Hematopoietic multipotent progenitor cell treated with erythropoietin and hydrocortisone succinate and interleukin-3 and kit ligand, for 15 days (in vitro differentiated cells): Measurements from ENCODE around the gene LRRC45.

Source experiments
- DNase-seq: peaks from one replicate; pipeline ENCODE4 v3.0.0-alpha.2; 2015; ENCODE audit warnings: low spot score

LRRC45 gene

GRCh38 chr17:81994593-81995462 lies 28.3 kb upstream of the LRRC45 start:
- no peak for DNase-seq

GRCh38 chr17:81995463-81996231 lies 27.5 kb upstream of the LRRC45 start:
- DNase-seq: no peak

- DNase-seq: no peak
Measured at GRCh38 chr17:81996232-81996756, 26.8 kb upstream of the LRRC45 start.

- no peak for DNase-seq
Measured at GRCh38 chr17:81996757-81997441, 26.2 kb upstream of the LRRC45 start.

DNA sequence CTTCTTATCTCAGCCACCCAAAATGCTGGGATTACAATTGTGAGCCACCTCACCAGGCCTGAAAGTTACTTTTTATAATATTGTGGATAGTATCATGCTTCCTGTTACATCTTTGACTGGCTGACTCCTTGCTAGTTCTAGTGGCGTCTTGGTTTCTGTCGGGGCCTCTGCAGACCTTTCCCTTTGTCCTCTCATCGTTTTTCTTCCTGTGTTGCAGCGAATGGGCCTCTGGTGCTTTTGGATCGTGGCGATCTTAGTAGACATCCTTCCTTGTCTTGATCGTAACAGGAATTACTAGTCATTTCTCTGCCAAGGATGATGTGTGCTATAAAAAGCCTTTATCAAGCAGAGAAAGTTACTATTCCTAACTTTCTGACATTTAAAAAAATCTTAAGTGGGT lies 24.9 kb upstream of the LRRC45 start:
- no peak for DNase-seq

DNA sequence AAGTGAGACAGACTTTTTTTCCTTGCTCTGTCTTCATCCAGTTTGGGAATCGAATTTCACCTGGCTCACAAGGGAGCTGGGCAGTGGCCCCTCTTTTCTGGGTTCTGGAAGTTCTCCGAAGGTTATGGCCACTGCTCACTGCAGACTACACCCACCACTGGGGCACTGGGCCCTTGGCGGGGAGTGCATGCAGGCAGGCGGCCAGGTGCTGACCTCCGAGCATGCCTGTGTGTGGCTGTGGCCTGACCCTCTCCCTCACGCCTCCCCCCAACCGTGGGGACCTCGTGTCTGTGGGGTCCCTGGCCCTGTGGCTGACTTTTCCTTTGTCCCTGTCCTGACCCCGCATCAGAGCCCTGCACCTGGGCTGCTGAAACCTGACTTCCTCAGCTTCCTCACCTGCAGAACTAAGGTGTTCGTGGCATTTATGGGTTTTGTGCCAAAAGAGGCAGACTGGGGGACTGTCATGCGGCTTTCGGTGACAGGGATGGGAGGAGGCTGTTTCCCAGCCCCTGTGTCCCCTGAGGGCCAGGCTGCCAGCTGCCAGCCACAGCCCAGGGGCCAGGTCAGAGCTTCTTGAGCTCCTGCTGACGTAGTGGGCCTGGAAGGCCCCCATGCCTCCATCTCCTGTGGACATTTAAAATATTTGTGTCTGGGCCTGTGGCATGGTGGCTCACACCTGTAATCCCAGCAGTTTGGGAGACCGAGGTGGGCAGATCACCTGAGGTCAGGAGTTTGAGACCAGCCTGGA lies 24.2 kb upstream of the LRRC45 start:
- DNase-seq: no peak

DNA sequence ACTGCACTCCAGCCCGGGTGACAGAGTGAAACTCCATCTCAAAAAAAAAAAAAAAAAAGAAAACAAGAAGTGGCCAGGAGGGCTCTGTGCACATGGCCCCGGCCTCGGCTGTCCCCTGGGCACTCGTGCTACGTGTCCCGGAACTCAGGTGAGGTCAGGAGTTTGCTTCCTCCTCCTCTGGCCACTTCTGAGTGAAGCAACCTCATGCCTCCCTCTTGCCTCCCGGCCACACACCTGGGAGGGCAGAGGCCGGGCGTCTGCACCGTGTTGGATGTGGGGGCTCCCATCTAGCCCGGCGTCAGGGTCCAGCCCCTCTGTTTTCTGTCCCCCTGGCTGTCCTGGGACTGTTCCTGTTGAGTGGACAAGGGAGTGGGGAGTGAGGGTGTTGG lies 23.5 kb upstream of the LRRC45 start:
- DNase-seq: no peak

- no peak for DNase-seq
Measured at GRCh38 chr17:81999976-82000802, 22.9 kb upstream of the LRRC45 start.

DNA sequence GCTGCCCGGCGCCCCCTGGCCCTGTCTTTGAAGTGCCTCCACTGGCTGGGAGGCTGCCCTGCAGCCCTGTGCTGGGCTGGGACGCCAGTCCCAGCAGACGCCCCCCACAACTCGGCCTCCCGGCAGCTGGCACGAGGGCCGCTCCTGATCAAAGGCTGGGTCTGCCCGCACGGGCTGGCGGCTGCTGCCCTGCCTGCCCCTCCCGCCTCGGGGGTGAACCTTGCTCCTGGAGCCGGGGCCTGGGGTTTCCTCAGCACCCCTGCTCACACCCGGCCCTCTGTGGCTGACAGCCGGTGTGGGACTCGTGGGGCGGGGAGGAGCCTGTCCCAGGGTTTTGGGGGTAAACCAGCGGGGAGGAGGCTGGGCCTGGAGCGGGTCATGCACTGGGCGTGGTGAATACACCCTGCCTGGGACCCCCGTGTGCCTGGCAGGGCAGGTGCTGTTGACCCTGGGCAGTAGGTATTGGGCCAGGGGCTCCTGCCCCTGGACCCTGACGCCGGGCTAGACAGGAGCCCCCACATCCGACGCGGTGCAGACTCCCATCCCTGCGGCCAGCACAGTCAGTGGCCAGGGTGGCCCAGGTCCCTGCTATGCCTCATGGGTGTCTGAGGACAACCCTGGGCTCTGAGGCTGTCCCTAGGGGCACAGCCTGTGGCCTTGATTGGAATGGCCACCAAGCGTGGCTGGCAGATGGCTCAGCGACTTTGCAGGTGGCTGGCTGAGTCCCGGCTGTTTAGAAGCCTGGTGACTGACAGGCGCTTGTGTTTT lies 22.1 kb upstream of the LRRC45 start:
- DNase-seq: no peak

- no peak for DNase-seq
Measured at GRCh38 chr17:82001571-82002056, 21.5 kb upstream of the LRRC45 start.

DNA sequence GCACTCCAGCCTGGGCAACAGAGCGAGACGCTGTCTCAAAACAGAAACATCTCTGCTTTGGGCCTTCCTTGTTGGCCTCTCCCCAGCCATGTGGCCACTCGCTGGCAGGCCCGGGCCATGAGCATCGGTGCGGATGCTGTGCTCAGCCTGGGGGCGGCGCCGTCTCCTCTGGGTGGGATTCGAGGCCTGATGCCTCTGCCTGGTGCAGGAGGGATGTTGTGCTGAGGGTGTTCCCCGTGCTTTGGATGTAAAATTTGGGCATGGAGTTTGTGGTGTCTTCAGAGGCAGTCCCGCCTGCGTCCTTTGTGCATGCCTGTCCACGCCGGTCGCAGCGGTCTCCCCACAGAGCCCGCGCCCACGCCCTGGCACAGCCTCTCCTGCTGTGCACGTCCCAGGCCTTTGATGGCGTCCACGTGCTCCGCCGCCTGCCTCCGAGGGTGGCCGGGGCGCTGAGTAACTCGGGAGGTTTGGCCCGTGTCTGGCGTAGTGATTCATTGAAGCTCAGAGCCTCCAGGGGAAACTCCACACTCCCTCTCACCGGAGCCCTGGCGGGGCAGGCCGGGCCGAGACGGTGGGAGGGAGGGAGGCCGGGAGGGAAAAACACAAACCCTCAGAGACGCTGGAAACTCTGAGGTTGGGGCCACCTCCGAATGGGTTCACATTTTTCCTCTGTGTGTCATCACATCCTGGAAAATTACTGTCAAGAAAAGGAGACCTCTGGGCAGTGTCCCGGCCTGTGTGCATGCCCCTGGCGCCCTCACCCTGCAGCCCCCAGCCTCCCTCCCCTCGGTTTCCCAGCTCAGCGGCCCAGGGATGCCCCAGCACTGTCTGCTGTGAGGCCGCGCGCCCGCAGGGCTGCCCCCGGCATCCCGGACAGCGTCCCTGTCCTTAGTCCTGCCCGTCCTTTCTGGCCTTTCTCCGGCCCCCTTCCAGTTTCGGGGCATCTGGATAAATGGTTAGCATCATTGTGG lies 19.4 kb upstream of the LRRC45 start:
- no peak for DNase-seq

DNA sequence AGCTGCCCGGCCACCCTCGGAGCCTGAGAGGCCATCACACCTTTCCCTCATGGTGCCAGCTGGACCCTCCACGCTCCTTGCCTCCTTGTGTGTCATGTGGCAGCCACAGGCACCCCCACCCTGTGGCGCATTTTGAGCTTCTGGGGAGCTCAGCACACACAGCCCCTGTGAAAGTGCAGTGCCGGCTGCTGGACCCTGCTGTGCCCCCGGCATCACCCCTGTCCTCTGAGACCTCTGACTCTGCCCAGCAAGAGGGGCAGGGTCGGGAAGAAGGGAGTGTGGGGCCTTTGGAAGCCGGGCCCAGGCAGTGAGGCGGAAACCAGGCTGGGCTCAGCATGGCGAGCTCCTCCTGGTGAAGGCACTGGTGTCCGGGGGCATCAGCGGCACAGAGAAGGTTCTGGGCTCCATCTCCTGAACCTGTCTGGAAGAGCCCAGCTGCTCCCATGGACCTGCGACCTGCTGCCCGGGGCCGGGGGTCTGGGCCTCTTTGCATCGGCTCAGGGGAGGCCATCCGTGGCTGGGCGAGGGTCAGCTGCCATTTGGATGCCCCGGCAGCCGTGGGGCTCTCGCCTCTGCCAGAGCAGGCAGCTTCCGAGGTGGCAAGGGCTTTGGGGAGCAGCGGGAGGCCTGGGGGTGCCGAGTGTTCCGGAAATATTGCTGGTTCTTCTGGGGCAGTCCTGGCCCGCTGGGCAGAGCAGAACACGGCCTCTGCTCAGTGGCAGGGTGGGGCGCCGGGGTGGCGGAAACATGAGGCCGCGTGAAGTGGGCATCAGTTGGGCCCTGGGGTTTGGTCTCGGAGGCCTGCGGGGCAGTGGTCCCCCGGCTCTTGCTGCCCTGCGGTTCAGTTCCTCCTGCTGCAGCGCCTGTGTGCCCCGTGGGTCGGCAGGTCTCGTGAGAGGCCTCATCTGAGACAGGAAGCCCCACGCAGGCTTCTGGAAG lies 18.3 kb upstream of the LRRC45 start:
- DNase-seq: no peak

DNA sequence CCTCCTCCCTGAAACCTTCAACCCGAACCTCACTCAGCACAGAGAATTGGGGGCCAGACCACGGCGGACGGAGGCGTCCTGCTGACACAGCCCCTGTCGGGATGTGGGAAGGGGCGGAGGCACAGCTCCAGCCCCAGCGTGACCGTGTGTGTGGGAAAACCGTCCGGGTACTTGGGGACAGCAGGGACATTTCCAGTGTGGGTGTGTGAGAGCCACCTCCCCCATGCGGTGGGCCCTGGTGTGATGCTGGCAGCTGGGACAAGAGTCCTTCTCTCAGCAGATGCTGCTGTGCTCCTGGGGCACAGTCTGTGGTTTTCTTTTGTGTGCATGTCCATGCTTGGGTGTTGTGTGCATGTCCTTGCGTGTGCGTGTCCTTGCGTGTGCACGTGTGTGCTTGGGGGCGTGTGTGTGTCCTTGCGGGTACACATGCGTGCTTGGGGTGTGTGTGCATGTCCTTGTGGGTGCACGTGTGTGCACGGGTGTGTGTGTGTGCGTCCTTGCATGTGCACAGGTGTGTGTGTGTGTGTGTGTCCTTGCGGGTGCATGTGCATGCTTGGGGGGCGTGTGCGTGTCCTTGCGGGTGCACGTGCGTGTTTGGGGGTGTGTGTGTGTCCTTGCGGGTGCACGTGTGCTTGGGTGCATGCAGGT lies 17.3 kb upstream of the LRRC45 start:
- DNase-seq: no peak

- no peak for DNase-seq
Measured at GRCh38 chr17:82006468-82007227, 16.5 kb upstream of the LRRC45 start.

DNA sequence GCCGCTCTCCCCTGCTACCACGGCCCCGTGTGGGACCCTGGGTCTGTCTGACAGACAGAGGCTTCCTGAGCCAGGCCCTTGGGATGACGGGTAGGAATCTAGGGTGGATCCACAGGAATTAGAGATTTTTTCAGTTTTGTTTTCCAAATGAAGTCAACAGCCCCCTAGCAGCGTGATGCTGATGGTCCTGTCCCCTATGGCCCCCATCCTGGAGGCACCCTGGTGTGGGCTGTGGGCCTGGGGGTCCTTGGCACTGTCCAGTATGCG lies 15.9 kb upstream of the LRRC45 start:
- no peak for DNase-seq

- no peak for DNase-seq
Measured at GRCh38 chr17:82007495-82008257, 15.4 kb upstream of the LRRC45 start.
